K562 (cell line): ENCODE measurements around the gene VSTM2B. TPM values are rescaled to one million over a fixed set of nuclear protein-coding genes. Genes with fewer than 3 reads are reported as not detected.

Experiments
- ATAC-seq: fragments of 200-7000 bp; cut with Tn5 transposase; 3 replicates; pipeline ENCODE4 v1.9.1; 2020; ENCODE audit warnings: moderate library complexity
- BruUV-seq: library from RNA; stranded (reverse); fragments of 400-500 nt; replicated peaks from 2 replicates; lab custom pipeline; 2021; lab: Mats Ljungman, UMichigan
- CTCF ChIA-PET: fragments of 300-600 bp; formaldehyde crosslinking; extraction: SDS; loops from one replicate; lab custom pipeline; 2021; ENCODE audit warnings: low intra/inter-chr PET ratio; lab: Yijun Ruan, JAX
- POLR2A ChIA-PET: fragments of 300-600, 350-650 bp; sonication (Branson Sonifier 250); formaldehyde crosslinking; extraction: SDS; loops from one replicate; lab custom pipeline; 2021; ENCODE audit warnings: antibody characterized with exemption, inconsistent platforms; lab: Yijun Ruan, JAX
- DNase-seq, 4 experiments: peaks; one replicate each; pipeline versions ENCODE4 v3.0.0 to v3.0.0-alpha.2; 2011 to 2018; ENCODE audit warnings: low spot score in 3 of 4, mixed read lengths in 3 of 4; ENCODE audit errors: extremely low read depth in 1 of 4
- FAIRE-seq: peaks from 2 replicates; lab custom pipeline; 2011; peaks lifted over from hg19 to GRCh38; lab: Jason Lieb, UNC
- H2AFZ ChIP-seq: 2 replicates; pipeline ENCODE4 v1.6.0; 2011; ENCODE audit warnings: low read depth, low read length, control low read depth, inconsistent platforms
- H3K27ac ChIP-seq: fragments of 200-600 bp; 3 replicates; pipeline ENCODE4 v1.8.0; 2011; ENCODE audit warnings: low read depth, mild to moderate bottlenecking, control low read depth, inconsistent platforms, low read length, moderate library complexity, mixed read lengths; ENCODE audit errors: extremely low read depth
- H3K27me3 ChIP-seq, 2 experiments: fragments of 300-600 bp in 1 of 2; 2 replicates in 1 of 2; 3 replicates in 1 of 2; pipeline versions ENCODE4 v1.6.0 to v1.8.0; 2011; ENCODE audit warnings: inconsistent platforms in 2 of 2, low read length in 2 of 2, mild to moderate bottlenecking in 1 of 2, mixed read lengths in 1 of 2, moderate library complexity in 1 of 2; ENCODE audit not compliant: control insufficient read depth in 2 of 2, insufficient read depth in 2 of 2
- H3K36me3 ChIP-seq: fragments of 300-600 bp; 3 replicates; pipeline ENCODE4 v1.8.0; 2011; ENCODE audit warnings: mild to moderate bottlenecking, low read length, inconsistent platforms; ENCODE audit not compliant: control insufficient read depth, insufficient read depth
- H3K4me1 ChIP-seq, 2 experiments: fragments of 200-600 bp in 1 of 2; replicated peaks in 1 of 2; 2 replicates in 1 of 2; 3 replicates in 1 of 2; pipeline versions ENCODE4 v1.5.1 to v1.8.0; 2011; ENCODE audit warnings: inconsistent platforms in 2 of 2, low read length in 2 of 2, mild to moderate bottlenecking in 1 of 2, mixed read lengths in 1 of 2, moderate library complexity in 1 of 2; ENCODE audit not compliant: control insufficient read depth in 2 of 2, insufficient read depth in 2 of 2
- H3K4me2 ChIP-seq: 2 replicates; pipeline ENCODE4 v1.6.1; 2011; ENCODE audit warnings: low read length, control low read depth, inconsistent platforms, mixed read lengths; ENCODE audit not compliant: insufficient read depth
- H3K4me3 ChIP-seq: fragments of 200-600 bp; sonication (generic), shearing (Covaris generic); 2 replicates; pipeline ENCODE4 v1.5.1; 2016; ENCODE audit warnings: control low read depth, inconsistent platforms
- H3K79me2 ChIP-seq: fragments of 200-600 bp; 3 replicates; pipeline ENCODE4 v1.8.0; 2011; ENCODE audit warnings: low read length, inconsistent platforms; ENCODE audit not compliant: control insufficient read depth, insufficient read depth
- H3K9ac ChIP-seq, 2 experiments: 2 replicates each; pipeline versions ENCODE4 v1.6.0 to v1.6.1; 2011; ENCODE audit warnings: low read depth in 2 of 2, low read length in 2 of 2, control low read depth in 1 of 2, inconsistent platforms in 1 of 2, mild to moderate bottlenecking in 1 of 2, mixed read lengths in 1 of 2; ENCODE audit not compliant: insufficient read depth in 1 of 2
- H3K9me1 ChIP-seq: one replicate; pipeline ENCODE4 v1.6.0; 2011; ENCODE audit warnings: inconsistent platforms, mild to moderate bottlenecking, low read length, moderate library complexity; ENCODE audit not compliant: control insufficient read depth, insufficient read depth
- H3K9me3 ChIP-seq: replicated peaks from 2 replicates; pipeline ENCODE4 v1.5.1; 2011; ENCODE audit warnings: low read depth, low read length, inconsistent platforms; ENCODE audit not compliant: control insufficient read depth, insufficient read depth
- H4K20me1 ChIP-seq: replicated peaks from 2 replicates; pipeline ENCODE4 v1.6.1; 2011; ENCODE audit warnings: low read length, inconsistent platforms, mixed read lengths; ENCODE audit not compliant: control insufficient read depth, insufficient read depth
- ADNP ChIP-seq: fragments of 200-800 bp; sonication (Bioruptor generic); IDR thresholded peaks from 2 replicates; pipeline ENCODE4 v1.6.1; 2016; ENCODE audit warnings: missing genetic modification characterization, missing compliant biosample characterization
- E2F5 ChIP-seq: sonication (generic); formaldehyde crosslinking; IDR thresholded peaks from 2 replicates; pipeline ENCODE4 v1.8.0; 2022; ENCODE audit warnings: mild to moderate bottlenecking, missing genetic modification reagents
- EWSR1 ChIP-seq: fragments of 450-650 bp; IDR thresholded peaks from 2 replicates; pipeline ENCODE4 v1.6.1; 2018; ENCODE audit warnings: borderline replicate concordance, mild to moderate bottlenecking, low read depth, moderate library complexity; ENCODE audit not compliant: partially characterized antibody
- GTF2A2 ChIP-seq: IDR thresholded peaks from 2 replicates; pipeline ENCODE4 v1.6.1; 2016; ENCODE audit warnings: mild to moderate bottlenecking, missing genetic modification characterization, missing compliant biosample characterization
- LARP7 ChIP-seq: fragments of 450-650 bp; IDR thresholded peaks from 2 replicates; pipeline ENCODE4 v1.6.1; 2016
- SETDB1 ChIP-seq: IDR thresholded peaks from one replicate; pipeline ENCODE4 v1.6.1; 2012; ENCODE audit warnings: low read length, control low read depth, inconsistent platforms
- SP1 ChIP-seq: sonication (generic); formaldehyde crosslinking; IDR thresholded peaks from 2 replicates; pipeline ENCODE4 v1.8.1; 2022; ENCODE audit warnings: mild to moderate bottlenecking, missing genetic modification reagents
- ZBTB43 ChIP-seq: sonication (generic); formaldehyde crosslinking; IDR thresholded peaks from 2 replicates; pipeline ENCODE4 v1.8.0; 2023; ENCODE audit warnings: mild to moderate bottlenecking, missing genetic modification reagents
- ZBTB8A ChIP-seq: fragments of 450-650 bp; IDR thresholded peaks from 2 replicates; pipeline ENCODE4 v1.6.1; 2018; ENCODE audit warnings: mild to moderate bottlenecking, moderate library complexity; ENCODE audit not compliant: partially characterized antibody
- ZKSCAN3 ChIP-seq: fragments of 250-450 bp; sonication (Bioruptor Pico); IDR thresholded peaks from 2 replicates; pipeline ENCODE4 v1.4.0; 2020
- ZMIZ1 ChIP-seq, 2 experiments: fragments of 150-350 bp in 1 of 2; IDR thresholded peaks; 2 replicates each; pipeline ENCODE4 v1.6.1; 2012 to 2016; ENCODE audit warnings: low read depth in 2 of 2, low read length in 2 of 2, mild to moderate bottlenecking in 1 of 2, moderate library complexity in 1 of 2
- ZNF232 ChIP-seq: sonication (generic); formaldehyde crosslinking; IDR thresholded peaks from 2 replicates; pipeline ENCODE4 v1.8.0; 2022; ENCODE audit warnings: mild to moderate bottlenecking, missing genetic modification reagents
- ZNF586 ChIP-seq: fragments of 450-650 bp; formaldehyde crosslinking; conservative IDR thresholded peaks from 2 replicates; pipeline ENCODE4 v1.4.0; 2020; ENCODE audit warnings: mild to moderate bottlenecking, moderate library complexity
- WGBS: fragments of 100-300 bp; shearing (Covaris generic); methylation state at CpG from one replicate; pipeline ENCODE4 v1.1.6; 2016; ENCODE audit warnings: low coverage, mixed read lengths; ENCODE audit not compliant: insufficient coverage; ENCODE audit errors: missing lambda C conversion rate; 5-methylcytosine and 5-hydroxymethylcytosine counted together
- in situ Hi-C: fragments of 300-500 bp; cut with MboI; formaldehyde crosslinking; loops from 4 replicates; pipeline ENCODE4 v1.15.0; 2018; ENCODE audit warnings: inconsistent platforms, mixed read lengths
- intact Hi-C: fragments of 100-400 bp; cut with micrococcal nuclease; formaldehyde crosslinking; loops from 2 replicates; pipeline ENCODE4 v1.14.2; 2022
- polyA plus RNA-seq, 8 experiments: library from polyadenylated mRNA; depleted of rRNA in 4 of 8; stranded (reverse) in 5 of 8; unstranded in 3 of 8; fragments of >200 nt; fragmentation: Nextera tagmentation in 2 of 8; fragmentation: Illumina TruSeq in 1 of 8; extraction: Ambion mirVana in 2 of 8; extraction: Trizol in 1 of 8; gene quantifications; 2 replicates each; pipeline versions ENCODE4 v1.2.1 to v1.2.3, GENCODE V29; 2011 to 2014; ENCODE audit warnings: inconsistent platforms in 1 of 8, missing spikeins in 1 of 8
- total RNA-seq, 7 experiments: library from RNA; depleted of rRNA in 6 of 7; stranded (reverse); fragments of >200 nt in 6 of 7; fragmentation: Illumina TruSeq in 2 of 7; extraction: Trizol in 2 of 7; gene quantifications; 2 replicates each; pipeline versions ENCODE4 v1.2.1 to v1.2.3, GENCODE V29; 2011 to 2021; ENCODE audit warnings: low replicate concordance in 1 of 7
- TF ChIP-seq, protein P1 (sequence below): fragments of 250-450 bp; sonication (Bioruptor Pico); IDR thresholded peaks from 2 replicates; pipeline ENCODE4 v1.5.1; 2021; ENCODE audit warnings: mild to moderate bottlenecking

The VSTM2B gene
- total and polyA plus RNA-seq, 9 of the 15 experiments (the other 6 are each of a cell fraction or from before 2014, with no cell fraction given): not detected

GRCh38 chr19:29605653-29606419 lies 80.0 kb downstream of the VSTM2B start, which contains the start of gene POP4:
Gene POP4 (plus strand): TSS chr19:29606283. CDS start chr19:29606319, 36 bp downstream.
- Histone ChIP-seq H3K4me2 (peak within 1 kb of the TSS; percentile 100), H3K4me3 (peak within 1 kb of the TSS; percentile 92), H3K9ac (peak within 1 kb of the TSS; percentile 98 to 99), H4K20me1 (0 out of 2 replicates have a peak, but pooled peaks cover 3% of the 10 kb centered on the region), H3K9me3 (no peaks in the 10 kb centered on the region), H3K4me1 (peaks cover 3 to 10% of the 10 kb centered on the region in 2 experiments; a peak in 3 of 5 replicates), H3K9me1 (no peaks in the 10 kb centered on the region), H3K79me2 (peaks cover 25% of the 10 kb centered on the region), H3K36me3 (peaks cover 22% of the 10 kb centered on the region; the same call in 2 of the 3 replicates), H3K27me3 (no peaks in the 10 kb centered on the region), H2AFZ (peak within 1 kb of the TSS; percentile 99), H3K27ac (peak within 1 kb of the TSS; percentile 94)
- 1% methylated on average over 47 of the region's 47 CpGs for WGBS
- intact Hi-C loops: no loop called here
- CTCF ChIA-PET: no interaction called here
- ATAC-seq (peak; percentile 93), DNase-seq (peak; percentile 98), FAIRE-seq (peak; percentile 87)
- POLR2A ChIA-PET: interaction anchor here (0.6 to 1.8 kb wide), 17 partner anchors 9 to 1098 kb away, joined by 3 to 10 read pairs (median 4); partner anchors contain the start of gene C19orf12
- TSS peak; percentile 86 for BruUV-seq
- in situ Hi-C loops: loop anchor here (5.0 kb wide), 1 partner anchor 86 kb away; no protein-coding TSS in a partner anchor
- no peak for TF ChIP-seq E2F5 (CRISPR knock-in tag)
- TF ChIP-seq EWSR1: no peak
- TF ChIP-seq ADNP: no peak
- TF ChIP-seq ZBTB8A: no peak
- TF ChIP-seq ZBTB43 (CRISPR knock-in tag): peak; percentile 80; the same call in 1 of the 2 replicates
- TF ChIP-seq, protein P1, sequence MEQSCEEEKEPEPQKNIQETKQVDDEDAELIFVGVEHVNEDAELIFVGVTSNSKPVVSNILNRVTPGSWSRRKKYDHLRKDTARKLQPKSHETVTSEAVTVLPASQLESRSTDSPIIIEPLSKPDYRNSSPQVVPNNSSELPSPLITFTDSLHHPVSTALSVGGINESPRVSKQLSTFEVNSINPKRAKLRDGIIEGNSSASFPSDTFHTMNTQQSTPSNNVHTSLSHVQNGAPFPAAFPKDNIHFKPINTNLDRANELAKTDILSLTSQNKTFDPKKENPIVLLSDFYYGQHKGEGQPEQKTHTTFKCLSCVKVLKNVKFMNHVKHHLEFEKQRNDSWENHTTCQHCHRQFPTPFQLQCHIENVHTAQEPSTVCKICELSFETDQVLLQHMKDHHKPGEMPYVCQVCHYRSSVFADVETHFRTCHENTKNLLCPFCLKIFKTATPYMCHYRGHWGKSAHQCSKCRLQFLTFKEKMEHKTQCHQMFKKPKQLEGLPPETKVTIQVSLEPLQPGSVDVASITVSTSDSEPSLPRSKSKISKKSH (CRISPR knock-in tag): no peak
- no peak for TF ChIP-seq GTF2A2 (tag)
- peak; percentile 63 for TF ChIP-seq SP1 (CRISPR knock-in tag)
- peak; percentile 64; the same call in 1 of the 2 replicates for TF ChIP-seq ZNF232 (CRISPR knock-in tag)
- no peak for TF ChIP-seq ZKSCAN3 (CRISPR knock-in tag)
- TF ChIP-seq SETDB1: peak; percentile 89
- no peak for TF ChIP-seq ZMIZ1 (IDR thresholded peaks at IDR 0.05; ENCODE audit: low read depth in 2 of 2, low read length in 2 of 2)
- TF ChIP-seq LARP7: peak; percentile 89; the same call in 1 of the 2 replicates
- no peak for TF ChIP-seq ZNF586 (CRISPR knock-in tag)
